ENCODE results near the gene POC1A. TPM values are rescaled to one million over a fixed set of nuclear protein-coding genes. Genes with fewer than 3 reads are reported as not detected.

Gene POC1A
- polyA plus RNA-seq, 1 donor (not counting 4 experiments of a cell fraction or from before 2014, with no cell fraction given) = 11.5 TPM

GRCh38 chr3:52078781-52079560, 75.3 kb downstream of the POC1A start:
- Histone ChIP-seq H3K9me1 (ENCODE audit: control insufficient read depth, extremely low read depth, insufficient read depth, low read length) (no peaks in the 10 kb centered on the region), H2AFZ (ENCODE audit: control insufficient read depth, low read length) (no peak overlapping the region), H4K20me1 (ENCODE audit: control insufficient read depth, extremely low read depth, insufficient read depth, low read length) (no peaks in the 10 kb centered on the region), H3K9ac (ENCODE audit: control insufficient read depth, extremely low read depth, insufficient read depth, low read length) (no peak overlapping the region), H3K79me2 (ENCODE audit: control insufficient read depth, insufficient read depth, low read length) (no peaks in the 10 kb centered on the region), H3K27me3 (ENCODE audit: control insufficient read depth, extremely low read depth, insufficient read depth, low read length) (no peaks in the 10 kb centered on the region), H3K4me3 (ENCODE audit: control insufficient read depth in 2 of 3, extremely low read depth in 1 of 3, insufficient read depth in 2 of 3, low read depth in 1 of 3, low read length in 3 of 3) (no peak overlapping the region), H3K27ac (ENCODE audit: control insufficient read depth, insufficient read depth, low read length) (no peak overlapping the region), H3K9me3 (ENCODE audit: control insufficient read depth, low read depth, low read length) (no peaks in the 10 kb centered on the region), H3K4me2 (ENCODE audit: control insufficient read depth, extremely low read depth, insufficient read depth, low read depth, low read length) (no peak overlapping the region), H3K36me3 (ENCODE audit: control insufficient read depth in 2 of 2, extremely low read depth in 1 of 2, insufficient read depth in 2 of 2, low read length in 2 of 2) (no peaks in the 10 kb centered on the region), H3K4me1 (ENCODE audit: control insufficient read depth, extremely low read depth, insufficient read depth, low read length) (no peaks in the 10 kb centered on the region)
- dilution Hi-C loops (cut with MboI; ENCODE audit: extremely low pct_ligation_motif_present, low sequenced_read_pairs) = no loop called here
- DNase-seq (ENCODE audit: low read depth, low spot score) (no peak), FAIRE-seq (no peak)
- TF ChIP-seq EZH2 (IDR thresholded peaks at IDR 0.05; ENCODE audit: low read length) = no peak
- no peak for TF ChIP-seq CTCF (optimal IDR thresholded peaks at IDR 0.05 in 1 of 3, IDR thresholded peaks at IDR 0.05 in 1 of 3, conservative IDR thresholded peaks at IDR 0.05 in 1 of 3; ENCODE audit: extremely low read depth in 1 of 3, insufficient read depth in 2 of 3, low read length in 3 of 3)

GRCh38 chr3:52077925-52078324, 76.3 kb downstream of the POC1A start:
- no peak overlapping the region for H3K4me3 ChIP-seq (ENCODE audit: control insufficient read depth in 2 of 3, extremely low read depth in 1 of 3, insufficient read depth in 2 of 3, low read depth in 1 of 3, low read length in 3 of 3)
- FAIRE-seq = no peak
- H3K9ac ChIP-seq (ENCODE audit: control insufficient read depth, extremely low read depth, insufficient read depth, low read length) = no peak overlapping the region
- no peaks in the 10 kb centered on the region for H3K36me3 ChIP-seq (ENCODE audit: control insufficient read depth in 2 of 2, extremely low read depth in 1 of 2, insufficient read depth in 2 of 2, low read length in 2 of 2)
- H4K20me1 ChIP-seq (ENCODE audit: control insufficient read depth, extremely low read depth, insufficient read depth, low read length) = no peaks in the 10 kb centered on the region
- DNase-seq (ENCODE audit: low read depth, low spot score) = no peak
- no peak for TF ChIP-seq CTCF (optimal IDR thresholded peaks at IDR 0.05 in 1 of 3, IDR thresholded peaks at IDR 0.05 in 1 of 3, conservative IDR thresholded peaks at IDR 0.05 in 1 of 3; ENCODE audit: extremely low read depth in 1 of 3, insufficient read depth in 2 of 3, low read length in 3 of 3)
- no peak for TF ChIP-seq EZH2 (IDR thresholded peaks at IDR 0.05; ENCODE audit: low read length)
- H3K79me2 ChIP-seq (ENCODE audit: control insufficient read depth, insufficient read depth, low read length) = no peaks in the 10 kb centered on the region
- H3K4me2 ChIP-seq (ENCODE audit: control insufficient read depth, extremely low read depth, insufficient read depth, low read depth, low read length) = no peak overlapping the region
- no peaks in the 10 kb centered on the region for H3K9me3 ChIP-seq (ENCODE audit: control insufficient read depth, low read depth, low read length)
- no peaks in the 10 kb centered on the region for H3K9me1 ChIP-seq (ENCODE audit: control insufficient read depth, extremely low read depth, insufficient read depth, low read length)
- dilution Hi-C loops (cut with MboI; ENCODE audit: extremely low pct_ligation_motif_present, low sequenced_read_pairs) = no loop called here
- H2AFZ ChIP-seq (ENCODE audit: control insufficient read depth, low read length) = no peak overlapping the region
- H3K4me1 ChIP-seq (ENCODE audit: control insufficient read depth, extremely low read depth, insufficient read depth, low read length) = no peaks in the 10 kb centered on the region
- no peak overlapping the region for H3K27ac ChIP-seq (ENCODE audit: control insufficient read depth, insufficient read depth, low read length)
- H3K27me3 ChIP-seq (ENCODE audit: control insufficient read depth, extremely low read depth, insufficient read depth, low read length) = no peaks in the 10 kb centered on the region

Data from keratinocyte (primary cell).